Measurements from ENCODE around the gene PITPNM3. TPM values are rescaled to one million over a fixed set of nuclear protein-coding genes. Genes with fewer than 3 reads are reported as not detected.

The PITPNM3 gene
- total RNA-seq, 1 experiment from 2014 or later = 4.2 TPM

- intact Hi-C loops (cut with micrococcal nuclease) = loop anchor here (1.0 to 5.0 kb wide), 3 partner anchors 830 to 1175 kb away; no protein-coding TSS in a partner anchor
- H3K27ac ChIP-seq (ENCODE audit: low read depth, low read length) = no peak overlapping the region
- H3K79me2 ChIP-seq (ENCODE audit: insufficient read depth, low read length) = no peaks in the 10 kb centered on the region
- no peak overlapping the region for H2AFZ ChIP-seq (ENCODE audit: low read depth, low read length, poor library complexity, severe bottlenecking)
- CTCF ChIA-PET = interaction anchor here (1.3 to 1.8 kb wide), 3 partner anchors 9 to 829 kb away, joined by 5 to 8 read pairs (median 6); no protein-coding TSS in a partner anchor
- no peak overlapping the region for H3K4me2 ChIP-seq (ENCODE audit: low read length)
- no TSS peak for BruUV-seq (replicated peaks)
- peaks cover 5% of the 10 kb centered on the region; the same call in 1 of the 2 replicates for H3K27me3 ChIP-seq (ENCODE audit: insufficient read depth, low read length)
- H3K4me3 ChIP-seq (replicated peaks in 1 of 2; ENCODE audit: low read depth in 1 of 2, low read length in 2 of 2) = no peak overlapping the region
- ATAC-seq (peak; percentile 90), DNase-seq (ENCODE audit: low read depth, low spot score) (peak; percentile 69)
- no peak overlapping the region for H3K9ac ChIP-seq (ENCODE audit: low read length)
- no peaks in the 10 kb centered on the region for H3K9me3 ChIP-seq (ENCODE audit: control insufficient read depth in 1 of 2, insufficient read depth in 1 of 2, low read depth in 1 of 2, low read length in 2 of 2)
- H4K20me1 ChIP-seq (ENCODE audit: insufficient read depth) = no peaks in the 10 kb centered on the region
- POLR2A ChIA-PET = interaction anchor here (1.5 kb wide), 1 partner anchor 136 kb away, joined by 3 read pairs; no protein-coding TSS in a partner anchor
- H3K9me2 ChIP-seq (ENCODE audit: insufficient read depth) = no peaks in the 10 kb centered on the region
- TF ChIP-seq CBX3 (IDR thresholded peaks at IDR 0.05; ENCODE audit: low read depth) (no peak), SP1 (IDR thresholded peaks at IDR 0.05; ENCODE audit: low read depth) (no peak), JUND (IDR thresholded peaks at IDR 0.05) (no peak), ELF1 (IDR thresholded peaks at IDR 0.05; ENCODE audit: borderline replicate concordance, low read depth) (no peak), CTCF (IDR thresholded peaks at IDR 0.05 in 2 of 3, conservative IDR thresholded peaks at IDR 0.05 in 1 of 3; ENCODE audit: borderline replicate concordance in 1 of 3, insufficient read depth in 1 of 3, low read depth in 2 of 3, low read length in 2 of 3) (peak; percentile 77 to 88 (median 80)), POLR2AphosphoS5 (IDR thresholded peaks at IDR 0.05; ENCODE audit: low read depth, low read length) (no peak), EGR1 (IDR thresholded peaks at IDR 0.05; ENCODE audit: low read depth) (no peak), YY1 (IDR thresholded peaks at IDR 0.05; ENCODE audit: extremely low read depth, insufficient replicate concordance, low read depth, low read length) (peak; percentile 25), EZH2phosphoT487 (IDR thresholded peaks at IDR 0.05; ENCODE audit: borderline replicate concordance) (no peak), RAD21 (IDR thresholded peaks at IDR 0.05; ENCODE audit: low read depth) (peak; percentile 95), ZBTB33 (IDR thresholded peaks at IDR 0.05; ENCODE audit: extremely low read depth, insufficient replicate concordance, low read length) (no peak), ZFX (IDR thresholded peaks at IDR 0.05) (no peak), FOSL1 (IDR thresholded peaks at IDR 0.05; ENCODE audit: low read depth) (no peak), SRF (IDR thresholded peaks at IDR 0.05; ENCODE audit: low read depth) (no peak), EZH2 (IDR thresholded peaks at IDR 0.05) (no peak)
- RAD21 ChIA-PET (ENCODE audit: low non-redundant PET in 1 of 2, low total read pairs in 2 of 2, uncharacterized antibody in 2 of 2, unreplicated experiment in 2 of 2) = no interaction called here
- H3K4me1 ChIP-seq (ENCODE audit: control insufficient read depth in 1 of 2, insufficient read depth in 2 of 2, low read length in 2 of 2) = peaks cover 0 to 4% of the 10 kb centered on the region in 2 experiments; a peak in 2 of 4 replicates
- H3K36me3 ChIP-seq (ENCODE audit: control insufficient read depth in 1 of 2, insufficient read depth in 2 of 2, low read length in 2 of 2) = no peaks in the 10 kb centered on the region
Measured at GRCh38 chr17:6421700-6422604, 134.4 kb downstream of the PITPNM3 start.

Measured in HCT116 (cell line).